Upper lobe of left lung (tissue), 4 donors: ENCODE data around the gene B4GALNT4.

Experiments
- POLR2A ChIP-seq, 4 donors: fragments of 450-650 bp; IDR thresholded peaks; one replicate each; pipeline ENCODE4 v1.5.1; 2016 to 2017; ENCODE audit warnings: antibody characterized with exemption in 4 of 4, mild to moderate bottlenecking in 2 of 4
- POLR2AphosphoS5 ChIP-seq, 2 donors: sonication (generic); formaldehyde crosslinking; IDR thresholded peaks; one replicate each; pipeline ENCODE4 v1.5.1; 2017; ENCODE audit warnings: antibody characterized with exemption in 2 of 2
- TF ChIP-seq, protein P1 (sequence below), 6 experiments: fragments of 450-650 bp in 4 of 6; fragments of 200-600 bp in 2 of 6; sonication (generic) in 2 of 6; IDR thresholded peaks; one replicate each; pipeline ENCODE4 v1.5.1; 2016 to 2019; ENCODE audit warnings: antibody characterized with exemption in 6 of 6

GRCh38 chr11:380491-380890, 11.2 kb downstream of the B4GALNT4 start:
- TF ChIP-seq, protein P1, sequence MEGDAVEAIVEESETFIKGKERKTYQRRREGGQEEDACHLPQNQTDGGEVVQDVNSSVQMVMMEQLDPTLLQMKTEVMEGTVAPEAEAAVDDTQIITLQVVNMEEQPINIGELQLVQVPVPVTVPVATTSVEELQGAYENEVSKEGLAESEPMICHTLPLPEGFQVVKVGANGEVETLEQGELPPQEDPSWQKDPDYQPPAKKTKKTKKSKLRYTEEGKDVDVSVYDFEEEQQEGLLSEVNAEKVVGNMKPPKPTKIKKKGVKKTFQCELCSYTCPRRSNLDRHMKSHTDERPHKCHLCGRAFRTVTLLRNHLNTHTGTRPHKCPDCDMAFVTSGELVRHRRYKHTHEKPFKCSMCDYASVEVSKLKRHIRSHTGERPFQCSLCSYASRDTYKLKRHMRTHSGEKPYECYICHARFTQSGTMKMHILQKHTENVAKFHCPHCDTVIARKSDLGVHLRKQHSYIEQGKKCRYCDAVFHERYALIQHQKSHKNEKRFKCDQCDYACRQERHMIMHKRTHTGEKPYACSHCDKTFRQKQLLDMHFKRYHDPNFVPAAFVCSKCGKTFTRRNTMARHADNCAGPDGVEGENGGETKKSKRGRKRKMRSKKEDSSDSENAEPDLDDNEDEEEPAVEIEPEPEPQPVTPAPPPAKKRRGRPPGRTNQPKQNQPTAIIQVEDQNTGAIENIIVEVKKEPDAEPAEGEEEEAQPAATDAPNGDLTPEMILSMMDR (IDR thresholded peaks at IDR 0.05): no peak
- no peak for TF ChIP-seq POLR2A (IDR thresholded peaks at IDR 0.05)
- TF ChIP-seq POLR2AphosphoS5 (IDR thresholded peaks at IDR 0.05): no peak
